Muscle of back (tissue), 13 donors: ENCODE measurements around the gene ERICH2. TPM values are rescaled to one million over a fixed set of nuclear protein-coding genes. Genes with fewer than 3 reads are reported as not detected.
"Not testable (repeated sequence)": the region's sequence is repeated elsewhere in the genome, so short reads cannot be mapped to it uniquely, and the experiment has no call there.

Source experiments
- DNase-seq, 3 donors: peaks; one replicate each; pipeline versions ENCODE4 v3.0.0 to v3.0.0-alpha.2; 2013
- long read RNA-seq, 9 donors: transcript quantifications; one replicate each; lab custom pipeline, GENCODE V29; 2026
- polyA plus RNA-seq, 10 donors: library from polyadenylated mRNA; unstranded; fragments of 120-200 nt; gene quantifications; one replicate each; pipeline ENCODE4 v1.2.1, GENCODE V29; 2013; ENCODE audit not compliant: insufficient read length in 10 of 10

Gene ERICH2, protein sequence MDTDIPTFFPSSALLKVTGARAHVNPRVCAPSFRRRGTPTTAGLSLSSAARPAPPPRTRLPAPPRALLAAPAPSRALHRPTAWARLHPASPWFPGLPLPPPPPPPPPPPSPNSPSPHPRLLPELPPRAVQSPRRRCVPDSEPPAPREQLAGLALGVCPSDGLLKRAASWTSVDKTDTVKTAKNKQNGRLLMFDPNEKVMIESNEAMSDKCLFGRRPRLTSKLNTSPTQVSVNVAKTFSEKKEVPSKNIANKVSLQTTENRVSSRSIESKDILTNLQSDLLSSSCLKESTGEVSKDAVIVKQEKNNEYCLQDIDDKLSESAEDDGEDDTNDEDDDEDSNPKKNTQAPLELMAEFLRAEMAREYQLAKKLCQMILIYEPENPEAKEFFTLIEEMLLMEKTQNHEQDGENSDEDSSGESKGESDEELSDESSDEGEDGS
- polyA plus RNA-seq: 1 to 10 TPM in 6 of 10 donors, under 1 TPM in 4; 0.42 to 1.5 (median 1.1) TPM
- long read RNA-seq, donor 1: 0 reads
- long read RNA-seq, donor 2: 0 reads
- long read RNA-seq, donor 3: 0 reads
- long read RNA-seq, donor 4: 0 reads
- long read RNA-seq, donor 5: 0 reads
- long read RNA-seq, donor 6: 0 reads
- long read RNA-seq, donor 7: 0 reads
- long read RNA-seq, donor 8: 0 reads
- long read RNA-seq, donor 9: 0 reads

DNA sequence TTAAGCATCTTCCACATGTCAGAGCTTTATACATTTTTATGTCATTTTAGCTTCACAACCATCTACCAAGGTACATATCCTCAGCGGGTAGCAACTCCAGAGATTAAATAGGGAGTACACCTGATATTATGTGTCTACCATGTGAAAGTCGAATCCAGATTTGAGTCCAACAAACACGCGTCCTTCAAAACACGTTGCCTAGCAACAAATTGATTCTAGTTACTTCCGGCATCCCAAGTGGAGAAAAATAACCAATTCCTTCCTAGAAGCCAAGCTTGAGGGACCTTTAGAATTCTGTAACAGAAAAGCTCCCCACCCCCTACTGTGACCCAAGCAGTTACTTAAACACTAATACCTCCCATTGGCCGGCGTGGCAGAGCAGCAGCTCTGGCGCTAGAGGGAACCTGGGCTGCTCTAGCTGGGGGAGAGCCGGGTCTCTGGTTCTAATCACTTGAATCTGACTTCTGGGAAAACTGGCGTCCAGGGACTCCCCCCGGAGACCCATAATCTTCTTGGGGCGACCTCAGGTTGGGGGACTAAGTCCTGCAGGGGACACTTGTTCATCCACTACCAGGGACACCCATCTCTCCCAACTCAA lies at the start of gene ERICH2:
Gene ERICH2, plus strand, starts transcription at position 371 of the 598 bp plus-strand sequence. CDS start 304 bp downstream, outside the sequence.
- DNase-seq: peak; percentile 31 to 54 (median 34)

DNA sequence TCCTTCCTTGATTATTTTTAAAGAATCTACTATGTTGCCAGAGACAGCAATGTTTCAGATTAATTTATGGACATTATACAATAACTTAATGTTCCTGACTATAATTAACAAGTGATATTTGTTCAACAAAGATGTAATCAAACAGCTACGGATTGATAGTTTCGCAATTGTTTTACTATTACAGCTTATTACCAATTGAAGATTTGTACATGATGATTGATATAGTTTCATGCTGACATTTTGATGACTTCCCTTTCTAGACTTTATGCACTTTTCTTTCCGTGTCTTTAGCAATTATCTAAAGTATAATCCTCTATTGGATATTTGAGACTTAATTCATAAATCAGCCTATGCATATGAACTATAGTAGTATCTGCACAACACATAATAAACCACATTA lies 48.5 kb upstream of the ERICH2 start:
- DNase-seq: no peak

DNA sequence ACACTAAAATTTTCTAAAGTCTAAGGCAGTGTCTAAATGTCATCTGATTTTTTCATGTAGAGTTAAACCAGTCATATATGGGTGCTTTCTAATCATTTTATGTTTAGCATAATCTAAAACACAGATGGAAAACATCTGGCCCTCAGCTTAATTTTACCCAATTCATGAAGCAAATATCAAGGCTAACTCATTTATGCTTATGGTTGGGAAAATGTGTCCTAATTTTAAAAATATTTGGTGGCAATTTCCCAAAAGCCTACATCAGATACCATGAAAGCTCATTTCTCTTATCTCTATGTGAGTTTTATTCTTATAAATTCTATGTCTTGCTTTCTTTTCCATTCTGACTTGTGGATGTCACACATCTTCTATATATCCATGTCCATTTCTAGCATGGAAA lies 47.9 kb upstream of the ERICH2 start:
- DNase-seq: no peak

DNA sequence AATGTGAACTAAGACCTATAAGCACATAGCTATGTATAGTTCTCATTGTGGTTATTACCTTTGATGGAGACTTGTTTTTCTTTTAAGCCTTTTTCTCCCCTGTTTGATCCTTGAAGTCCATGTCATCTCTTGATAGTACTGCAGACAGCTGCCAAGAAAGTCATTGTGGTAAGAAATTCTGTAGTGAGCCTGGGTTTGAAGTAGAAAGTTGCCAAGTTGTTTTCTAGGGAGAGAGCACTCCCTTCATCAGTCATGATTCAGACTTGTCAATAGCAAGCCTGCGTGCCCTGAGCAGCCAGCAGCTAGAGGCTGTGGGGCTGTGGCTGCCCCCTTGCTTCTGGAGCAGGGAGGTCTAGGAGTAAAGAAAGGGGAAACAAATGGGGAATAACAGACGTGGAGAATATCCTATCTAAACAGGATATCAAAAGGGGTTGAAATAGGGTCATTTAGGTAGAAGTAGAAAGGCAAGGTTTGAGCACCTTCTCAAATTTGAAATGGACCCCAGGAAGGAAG lies 46.7 kb upstream of the ERICH2 start:
- no peak for DNase-seq

DNA sequence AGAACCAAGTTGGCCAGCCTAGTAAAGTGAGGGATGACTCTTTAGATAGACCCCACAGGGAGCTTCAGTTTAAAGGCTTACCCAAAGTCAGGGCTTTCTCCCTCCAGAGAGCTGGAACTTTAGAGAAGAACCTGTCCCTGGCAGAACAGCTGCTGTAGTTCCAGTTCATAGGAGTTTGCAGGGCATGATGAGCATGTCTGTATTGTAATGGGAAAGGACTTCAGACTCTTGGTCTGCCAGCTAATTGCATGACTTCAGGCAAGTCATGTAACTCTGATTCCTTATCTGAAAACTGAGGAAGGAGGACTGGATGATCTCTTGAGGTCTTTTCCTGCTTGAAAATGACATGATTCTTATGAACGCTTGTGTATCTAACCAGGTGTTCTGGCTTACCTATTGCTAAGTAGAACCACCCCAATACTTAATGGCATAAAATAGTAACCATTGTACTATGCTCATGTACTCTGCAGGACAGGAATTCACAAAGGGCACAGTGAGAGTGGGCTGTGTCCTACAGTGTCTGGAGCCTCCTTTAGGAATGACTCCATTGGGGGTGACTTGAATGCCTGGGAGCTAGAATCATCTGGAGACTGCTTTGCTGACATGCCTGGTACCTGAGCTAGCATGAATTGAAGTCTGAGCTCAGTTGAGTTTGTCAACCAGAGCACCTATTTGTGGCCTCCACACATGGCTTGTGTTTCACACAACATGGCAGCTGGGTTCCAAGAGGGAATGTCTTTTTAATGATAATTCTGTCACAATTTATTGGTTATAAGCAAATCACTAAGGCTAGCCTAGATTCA lies 36.2 kb upstream of the ERICH2 start:
- DNase-seq: no peak

DNA sequence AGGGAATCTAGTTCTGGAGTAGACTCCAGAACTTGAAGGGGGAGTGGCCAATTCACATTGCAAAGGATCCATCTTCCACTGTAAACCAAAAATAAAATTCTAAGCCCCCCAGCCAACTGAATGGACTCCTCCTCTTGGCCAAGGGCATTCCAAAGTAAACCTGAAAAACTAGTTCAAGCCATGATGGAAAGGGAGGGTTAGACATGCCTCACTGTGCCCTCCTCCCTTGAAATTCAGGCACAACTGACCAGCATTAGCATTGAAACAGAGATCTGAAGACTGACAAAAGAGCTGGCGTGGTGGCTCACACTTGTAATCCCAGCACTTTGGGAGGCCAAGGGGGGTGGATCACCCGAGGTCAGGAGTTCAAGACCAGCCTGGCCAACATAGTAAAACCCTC lies 35.6 kb upstream of the ERICH2 start:
- not testable (repeated sequence) for DNase-seq

DNA sequence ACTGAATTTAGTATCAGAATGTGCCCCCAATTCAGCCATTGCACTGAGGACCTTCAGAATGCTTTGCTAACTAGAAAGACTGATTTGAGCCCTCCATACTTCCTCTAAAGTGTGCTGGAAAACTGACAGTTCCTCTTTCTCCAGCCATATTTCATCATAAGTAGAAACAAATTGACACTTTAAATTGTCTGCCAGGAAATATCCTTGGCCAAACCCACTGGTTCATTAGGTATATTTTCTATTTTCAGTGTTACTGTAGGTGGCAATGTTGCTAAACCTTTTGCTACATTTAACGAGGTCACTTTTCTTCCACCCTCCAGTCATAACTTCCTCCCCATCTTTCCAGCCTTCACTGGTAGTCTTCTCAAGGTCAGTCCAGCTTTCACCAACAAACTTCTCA lies 33.5 kb upstream of the ERICH2 start:
- DNase-seq: no peak

DNA sequence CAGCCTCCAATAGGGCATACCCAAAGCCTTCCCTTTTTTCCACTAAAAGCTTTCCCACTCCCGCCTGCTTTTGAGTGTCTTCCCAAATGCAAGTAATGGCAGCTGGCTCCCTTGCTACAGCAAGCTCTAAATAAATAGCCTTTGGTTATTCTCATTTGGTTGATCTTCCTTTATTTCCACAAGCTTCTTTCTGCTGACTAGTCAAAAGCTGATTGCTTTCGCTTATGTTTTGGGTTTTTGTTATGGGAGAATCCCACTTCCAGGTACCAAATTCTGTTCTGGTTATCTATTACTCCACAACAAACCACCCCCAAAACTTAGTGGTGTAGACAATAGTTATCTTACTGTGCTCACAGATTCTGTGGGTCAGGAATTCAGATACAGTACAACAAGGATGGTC lies 32.8 kb upstream of the ERICH2 start:
- no peak for DNase-seq

DNA sequence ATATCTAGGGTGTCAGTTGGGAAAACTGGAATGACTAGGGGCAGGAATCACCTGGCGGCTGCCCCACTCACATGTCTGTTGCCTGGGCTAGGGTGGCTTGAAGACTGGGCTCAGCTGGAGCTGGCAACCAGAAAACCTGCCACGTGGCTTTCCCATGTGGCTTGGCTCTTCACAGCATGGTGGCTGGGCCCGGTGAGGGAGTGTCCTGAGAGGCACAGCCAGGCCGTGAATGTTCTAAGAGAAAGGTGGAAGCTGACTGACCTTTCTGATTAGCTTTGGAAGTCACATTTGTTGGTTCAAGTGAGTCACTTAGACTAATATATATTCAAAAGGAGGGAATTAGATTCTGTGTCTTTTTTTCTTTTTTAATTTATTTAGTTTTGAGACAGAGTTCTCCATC lies 32.4 kb upstream of the ERICH2 start:
- DNase-seq: no peak

DNA sequence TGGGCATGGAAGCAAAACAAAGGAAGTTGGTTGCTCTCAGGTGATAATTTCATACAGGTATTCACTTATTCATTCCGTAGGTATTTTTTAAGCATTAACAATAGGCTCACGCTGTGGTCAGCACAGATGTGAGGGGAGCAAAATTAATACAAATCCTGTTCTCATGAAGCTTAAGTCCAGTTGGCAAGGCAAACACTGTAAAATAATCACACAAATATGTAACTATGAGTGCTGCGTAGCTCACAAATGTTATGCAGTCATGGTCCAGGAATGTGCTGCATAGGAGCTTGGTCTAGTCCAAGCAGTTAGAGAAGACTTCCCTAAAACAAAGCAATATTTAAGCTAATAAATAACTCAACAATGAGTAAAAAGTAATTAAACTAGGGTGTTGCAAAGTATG lies 31.1 kb upstream of the ERICH2 start:
- DNase-seq: peak in 2 of 3 donors; percentile 47 to 83

DNA sequence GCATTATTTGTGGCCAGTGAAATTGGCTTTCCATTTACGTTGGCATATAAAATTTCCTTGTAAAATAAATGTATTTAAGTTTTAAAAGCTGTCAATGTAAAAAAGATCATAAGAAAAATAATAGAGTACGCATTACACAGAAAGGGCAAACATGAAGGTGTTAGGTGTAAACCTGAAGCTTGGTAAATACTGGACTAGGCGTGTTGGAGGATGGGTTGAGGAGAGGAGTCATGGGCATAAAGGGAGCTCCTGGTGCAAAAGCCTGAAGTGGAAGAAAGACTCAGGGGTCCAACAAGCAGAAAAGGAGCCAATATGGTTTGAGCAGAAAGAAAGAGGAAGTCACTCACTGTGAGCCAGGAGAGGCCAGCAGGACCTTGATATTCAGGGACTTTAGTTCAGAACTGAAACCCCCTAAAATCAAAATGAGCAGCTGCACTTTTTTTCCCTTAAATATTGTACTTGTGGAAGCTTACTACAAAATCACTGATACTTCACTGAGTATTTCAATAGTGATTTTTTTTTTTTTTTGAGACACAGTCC lies 30.6 kb upstream of the ERICH2 start:
- DNase-seq: no peak

DNA sequence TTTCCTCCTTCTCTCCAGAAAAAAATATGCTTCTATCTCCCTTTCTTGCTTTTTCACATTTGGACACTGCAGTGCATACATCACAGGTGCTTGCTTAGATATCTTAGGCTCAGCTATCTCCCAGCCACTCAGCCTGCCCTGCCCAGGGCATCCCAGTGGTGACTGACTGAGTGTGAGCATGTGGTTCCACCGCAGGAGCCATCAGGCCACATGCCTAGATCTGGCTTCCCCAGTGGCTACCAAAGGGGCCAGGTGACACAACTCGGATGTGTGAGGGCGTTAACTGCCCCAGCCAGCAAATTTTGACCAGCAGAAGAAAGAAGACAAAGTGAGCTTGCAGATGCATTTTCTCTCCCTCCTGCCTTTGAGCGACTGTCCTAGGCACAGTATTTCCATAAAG lies 29.5 kb upstream of the ERICH2 start:
- no peak for DNase-seq

DNA sequence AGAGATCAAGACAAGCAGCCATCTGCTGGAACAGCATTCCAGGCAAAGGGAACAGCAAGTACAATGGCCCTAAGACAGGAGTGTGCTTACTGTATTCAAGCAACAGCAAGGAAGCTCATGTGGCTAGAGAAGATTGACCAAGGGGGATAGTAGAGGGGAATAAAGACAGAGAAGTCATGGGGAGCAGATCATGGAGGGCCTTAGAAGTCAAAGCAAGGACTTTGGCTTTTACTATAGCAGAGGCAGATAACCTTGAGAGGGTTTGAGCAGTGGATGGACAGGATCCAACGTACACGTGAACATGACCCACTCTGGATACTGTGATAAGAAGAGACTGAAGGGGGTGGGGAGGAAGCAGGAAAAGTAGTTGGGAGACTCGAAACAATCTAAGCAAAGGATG lies 28.2 kb upstream of the ERICH2 start:
- DNase-seq: no peak

DNA sequence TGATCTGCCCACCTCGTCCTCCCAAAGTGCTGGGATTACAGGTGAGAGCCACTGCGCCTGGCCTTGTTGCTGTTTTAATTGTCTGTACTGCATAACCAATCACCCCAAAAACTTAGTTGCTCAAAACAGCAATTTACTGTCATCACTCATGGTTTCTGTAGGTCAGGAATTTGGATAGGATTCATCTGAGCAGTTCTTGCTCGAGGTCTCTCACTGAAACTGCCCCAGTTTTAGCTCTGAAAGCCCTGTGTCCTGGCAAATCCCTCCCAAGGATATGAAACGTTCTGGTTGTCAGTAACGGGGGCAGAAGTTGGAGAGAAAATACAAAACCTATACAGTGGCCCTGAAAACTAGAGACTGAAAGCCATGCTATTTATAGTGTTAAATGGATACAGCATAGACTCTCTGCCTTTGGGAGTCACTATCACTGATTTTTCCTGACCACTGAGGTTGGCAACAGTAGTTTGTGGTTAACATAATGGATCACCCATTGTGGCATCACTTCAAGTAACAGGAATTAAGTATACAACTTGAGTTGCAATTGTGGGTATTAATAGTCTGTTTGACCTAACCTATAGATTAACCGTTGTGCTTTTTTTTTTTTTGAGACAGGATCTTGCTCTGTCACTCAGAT lies 27.2 kb upstream of the ERICH2 start:
- DNase-seq: no peak

DNA sequence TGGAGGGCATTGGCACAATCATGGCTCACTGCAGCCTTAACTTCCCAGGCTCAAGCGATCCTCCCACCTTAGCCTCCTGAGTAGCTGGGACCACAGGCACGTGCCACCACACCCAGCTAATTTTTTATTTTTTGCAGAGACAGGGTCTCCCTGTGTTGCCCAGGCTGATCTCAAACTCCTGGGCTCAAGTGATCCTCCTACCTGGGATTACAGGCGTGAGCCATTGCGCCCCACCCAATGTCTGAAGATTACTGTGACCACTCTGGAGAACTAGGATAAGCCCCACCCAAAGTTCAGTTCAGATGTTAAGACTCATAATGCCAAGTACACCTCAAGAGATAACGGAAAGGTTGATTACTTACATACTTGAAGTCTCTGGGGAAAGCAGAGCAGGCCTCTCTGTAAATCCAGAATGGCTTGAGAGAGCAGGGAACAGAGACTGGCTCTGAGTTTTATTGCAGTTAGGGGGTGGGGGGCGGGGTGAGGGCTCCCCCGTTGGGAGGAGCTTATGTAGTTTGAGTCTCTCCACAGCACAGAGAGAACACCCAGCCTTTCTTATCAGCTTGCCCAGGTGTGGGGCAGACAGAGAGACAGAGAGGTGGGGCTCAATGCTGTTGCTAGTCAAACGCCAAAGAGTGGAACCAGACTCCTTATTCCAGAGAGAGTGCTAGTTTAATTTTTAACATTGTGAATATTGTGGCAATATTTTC lies 26.5 kb upstream of the ERICH2 start:
- no peak for DNase-seq

DNA sequence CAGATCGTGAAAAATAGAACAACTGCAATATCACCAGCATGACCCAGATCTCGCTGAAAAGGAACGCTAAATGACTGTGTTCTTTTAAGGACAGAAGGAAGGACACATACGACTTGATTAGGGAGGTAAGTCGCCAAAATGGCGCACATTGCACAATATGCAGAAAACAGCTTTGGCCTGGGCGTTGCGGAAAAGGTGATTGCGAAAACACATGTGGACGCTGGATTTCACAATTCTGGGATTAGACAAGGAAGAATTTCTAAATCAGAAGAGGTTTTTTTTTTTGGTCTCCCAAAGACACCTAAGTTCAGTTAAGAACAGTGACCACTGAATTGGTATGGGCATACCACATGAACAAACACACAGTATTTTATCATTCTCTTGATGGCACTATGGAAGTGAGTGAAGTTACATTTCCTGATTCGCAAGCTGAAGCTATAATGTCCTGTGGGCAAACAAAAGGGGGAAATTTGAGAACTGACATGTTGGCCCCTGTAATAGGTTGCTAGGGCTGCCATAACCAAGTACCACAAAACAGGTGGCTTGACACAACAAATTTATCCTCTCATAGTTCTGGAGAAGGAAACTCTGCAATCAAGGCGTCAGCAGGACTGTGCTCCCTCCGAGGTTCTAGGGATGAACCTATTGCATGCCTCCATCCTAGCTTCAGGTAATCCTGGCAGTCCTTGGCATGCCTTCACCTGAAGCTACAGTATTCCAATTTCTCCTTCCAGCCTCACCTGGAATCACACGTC lies 25.8 kb upstream of the ERICH2 start:
- no peak for DNase-seq

DNA sequence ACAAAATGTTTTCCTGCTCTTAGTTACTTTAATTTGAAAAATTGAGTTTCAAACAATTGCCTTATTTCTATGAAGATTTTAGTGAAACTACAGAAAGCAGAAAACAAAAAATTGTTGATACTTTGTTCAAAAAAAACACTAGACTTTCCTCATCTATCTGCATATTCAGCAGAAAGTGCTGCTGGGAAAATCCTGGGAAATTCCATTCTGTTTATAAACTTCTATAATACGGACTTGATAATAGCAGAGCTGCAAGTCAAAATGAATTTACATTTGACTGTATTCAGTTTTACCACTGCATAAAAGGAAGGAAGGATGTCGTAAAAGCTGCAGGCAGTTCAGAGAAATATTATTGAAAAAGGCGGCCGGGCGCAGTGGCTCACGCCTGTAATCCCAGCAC lies 24.9 kb upstream of the ERICH2 start:
- no peak for DNase-seq

DNA sequence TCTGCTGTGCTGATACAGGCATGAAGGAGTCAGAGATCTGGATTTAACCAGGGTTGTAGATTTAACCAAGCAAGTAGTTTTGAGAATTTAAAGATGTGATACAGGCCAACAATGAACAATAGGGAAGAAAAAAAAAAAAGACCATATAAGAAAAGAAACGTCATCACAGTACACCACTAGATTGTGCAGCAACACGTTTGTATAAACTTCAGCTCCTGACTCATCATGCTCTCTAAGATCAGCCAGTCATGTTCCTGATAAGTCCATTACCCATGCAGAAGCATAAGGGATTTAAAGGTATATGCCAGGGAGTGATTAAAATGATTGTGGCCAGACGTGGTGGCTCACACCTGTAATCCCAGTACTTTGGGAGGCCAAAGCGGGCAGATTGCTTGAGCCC lies 22.3 kb upstream of the ERICH2 start:
- peak in 1 of 3 donors; percentile 25 for DNase-seq

DNA sequence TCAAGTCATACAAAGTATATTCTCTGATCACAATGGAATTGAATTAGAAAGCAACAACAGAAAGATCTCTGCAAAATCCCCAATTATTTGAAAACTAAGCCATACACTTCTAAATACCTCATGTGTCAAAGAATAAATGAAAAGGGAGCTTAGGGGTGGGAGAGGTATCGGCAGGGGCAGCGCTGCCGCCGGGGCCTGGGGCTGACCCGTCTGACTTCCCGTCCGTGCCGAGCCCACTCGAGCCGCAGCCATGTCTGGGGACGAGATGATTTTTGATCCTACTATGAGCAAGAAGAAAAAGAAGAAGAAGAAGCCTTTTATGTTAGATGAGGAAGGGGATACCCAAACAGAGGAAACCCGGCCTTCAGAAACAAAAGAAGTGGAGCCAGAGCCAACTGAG lies 18.6 kb upstream of the ERICH2 start:
- not testable (repeated sequence) for DNase-seq

DNA sequence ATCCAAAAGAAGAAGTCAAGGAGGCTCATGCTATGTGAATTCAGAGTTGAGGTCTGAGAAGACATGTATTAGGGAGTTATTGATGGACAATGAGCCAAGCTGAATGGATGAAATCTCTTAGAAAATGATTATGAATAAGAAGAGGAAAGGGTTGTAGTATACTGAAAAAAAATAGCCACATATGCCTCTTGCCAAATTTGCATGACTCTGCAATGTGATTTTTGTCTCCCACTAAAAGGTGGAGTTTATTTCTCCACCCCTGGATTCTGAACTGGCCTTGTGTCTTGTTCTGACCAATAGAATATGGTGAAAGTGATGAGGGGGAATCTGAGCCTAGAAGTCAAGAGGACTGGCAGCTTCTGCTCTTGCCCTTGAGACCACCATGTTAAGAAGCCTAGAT lies 8.6 kb upstream of the ERICH2 start:
- no peak for DNase-seq
